ENCODE measurements around the gene OST4.
"Not testable (repeated sequence)": the region's sequence is repeated elsewhere in the genome, so short reads cannot be mapped to it uniquely, and the experiment has no call there.

- not testable (repeated sequence) for TF ChIP-seq EZH2 (IDR thresholded peaks at IDR 0.05; ENCODE audit: low read length, unreplicated experiment)
- TF ChIP-seq, protein P1, sequence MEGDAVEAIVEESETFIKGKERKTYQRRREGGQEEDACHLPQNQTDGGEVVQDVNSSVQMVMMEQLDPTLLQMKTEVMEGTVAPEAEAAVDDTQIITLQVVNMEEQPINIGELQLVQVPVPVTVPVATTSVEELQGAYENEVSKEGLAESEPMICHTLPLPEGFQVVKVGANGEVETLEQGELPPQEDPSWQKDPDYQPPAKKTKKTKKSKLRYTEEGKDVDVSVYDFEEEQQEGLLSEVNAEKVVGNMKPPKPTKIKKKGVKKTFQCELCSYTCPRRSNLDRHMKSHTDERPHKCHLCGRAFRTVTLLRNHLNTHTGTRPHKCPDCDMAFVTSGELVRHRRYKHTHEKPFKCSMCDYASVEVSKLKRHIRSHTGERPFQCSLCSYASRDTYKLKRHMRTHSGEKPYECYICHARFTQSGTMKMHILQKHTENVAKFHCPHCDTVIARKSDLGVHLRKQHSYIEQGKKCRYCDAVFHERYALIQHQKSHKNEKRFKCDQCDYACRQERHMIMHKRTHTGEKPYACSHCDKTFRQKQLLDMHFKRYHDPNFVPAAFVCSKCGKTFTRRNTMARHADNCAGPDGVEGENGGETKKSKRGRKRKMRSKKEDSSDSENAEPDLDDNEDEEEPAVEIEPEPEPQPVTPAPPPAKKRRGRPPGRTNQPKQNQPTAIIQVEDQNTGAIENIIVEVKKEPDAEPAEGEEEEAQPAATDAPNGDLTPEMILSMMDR (conservative IDR thresholded peaks at IDR 0.05; ENCODE audit: low read depth, low read length) = not testable (repeated sequence)
Measured at GRCh38 chr2:27110603-27111352, 39.3 kb upstream of the OST4 start.

Data from PC-3 (cell line).